Liver (tissue), 3 donors: ENCODE data around the gene PALMD.

ENCODE experiments used
- ATF3 ChIP-seq: IDR thresholded peaks from 2 replicates; pipeline ENCODE4 v1.6.1; 2016; ENCODE audit warnings: antibody characterized with exemption
- CTCF ChIP-seq: fragments of 150-350 bp; IDR thresholded peaks from 2 replicates; pipeline ENCODE4 v1.5.1; 2017; ENCODE audit warnings: improper control_type of control experiment, low read depth, low read length; ENCODE audit not compliant: missing input control
- JUND ChIP-seq, 2 donors: IDR thresholded peaks; 2 replicates each; pipeline ENCODE4 v1.6.1; 2016; ENCODE audit warnings: antibody characterized with exemption in 2 of 2
- RAD21 ChIP-seq, 2 donors: IDR thresholded peaks; 2 replicates each; pipeline ENCODE4 v1.6.1; 2016; ENCODE audit warnings: antibody characterized with exemption in 2 of 2, mild to moderate bottlenecking in 2 of 2
- REST ChIP-seq: IDR thresholded peaks from 2 replicates; pipeline ENCODE4 v1.6.1; 2016; ENCODE audit warnings: antibody characterized with exemption, mild to moderate bottlenecking
- TAF1 ChIP-seq: conservative IDR thresholded peaks from 2 replicates; pipeline ENCODE4 v1.6.1; 2016; ENCODE audit warnings: antibody characterized with exemption, mild to moderate bottlenecking
- YY1 ChIP-seq: IDR thresholded peaks from 2 replicates; pipeline ENCODE4 v1.6.1; 2016; ENCODE audit warnings: antibody characterized with exemption, mild to moderate bottlenecking
- donor health status: healthy.
- donor health status: healthy.

- TF ChIP-seq CTCF: no peak
- no peak for TF ChIP-seq RAD21 (IDR thresholded peaks at IDR 0.05)
- no peak for TF ChIP-seq ATF3
- TF ChIP-seq YY1: no peak
- TF ChIP-seq TAF1: no peak
- no peak for TF ChIP-seq JUND (IDR thresholded peaks at IDR 0.05)
- no peak for TF ChIP-seq REST
Observed at GRCh38 chr1:99634971-99635624, 10.8 kb upstream of the PALMD start.
